ENCODE measurements around the gene SFTA2. TPM values are rescaled to one million over a fixed set of nuclear protein-coding genes. Genes with fewer than 3 reads are reported as not detected.

The SFTA2 gene
- total RNA-seq, 2 experiments from 2014 or later: not detected

DNA sequence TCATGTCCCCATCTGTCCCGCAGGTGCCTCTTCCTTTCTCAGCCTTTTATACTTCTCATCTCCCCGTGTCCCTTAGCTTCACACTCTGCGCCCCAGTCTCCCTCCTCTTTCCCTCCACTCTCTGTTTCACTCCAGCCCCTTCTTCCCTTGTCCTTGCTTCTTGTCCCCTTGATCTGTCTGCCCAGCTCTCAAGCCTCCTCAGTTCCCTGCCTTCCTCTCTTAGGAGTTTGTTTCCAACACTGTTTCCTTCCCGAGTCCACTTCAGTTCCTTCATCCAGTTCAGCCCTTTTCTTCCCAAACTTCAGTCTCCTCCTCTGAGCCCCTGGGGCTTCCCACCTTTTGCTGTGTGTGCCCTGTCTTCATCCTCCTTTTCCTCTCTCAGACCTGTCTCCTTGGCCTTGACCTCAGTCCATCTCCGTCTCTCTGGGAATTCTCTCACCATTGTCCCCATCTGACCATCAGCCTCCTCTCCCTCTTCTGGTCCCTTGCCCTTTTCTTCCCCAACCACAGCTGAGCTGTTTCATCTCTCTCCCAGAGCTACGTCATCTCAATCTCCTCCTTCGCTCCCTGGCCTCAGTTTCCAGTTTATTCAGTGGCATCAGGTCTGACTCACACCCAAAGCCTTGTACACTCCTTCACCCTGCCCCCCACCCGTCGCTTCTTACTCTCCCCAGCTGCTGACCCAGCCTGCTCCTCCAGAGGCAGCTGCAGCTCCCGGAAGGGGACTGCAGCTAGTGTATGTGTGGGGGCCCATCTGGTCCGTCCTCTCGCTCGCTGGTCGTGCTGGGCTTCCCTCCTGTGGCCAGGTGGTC is 50.4 kb downstream of the SFTA2 start:
- DNase-seq (no peak), ATAC-seq (no peak)
- H3K27ac Mint-ChIP-seq: no peak overlapping the region
- H3K9me3 Mint-ChIP-seq (ENCODE audit: insufficient read depth): no peaks in the 10 kb centered on the region
- H3K4me1 Mint-ChIP-seq (ENCODE audit: low read depth): peaks cover 45% of the 10 kb centered on the region
- peaks cover 10% of the 10 kb centered on the region for H3K27me3 Mint-ChIP-seq (ENCODE audit: low read depth)
- ChIA-PET CTCF (interaction anchor here (0.9 to 1.8 kb wide), 10 partner anchors 26 to 198 kb away, joined by 3 to 5 read pairs (median 4); partner anchors contain the start of gene GTF2H4), POLR2A (interaction anchor here (0.7 to 1.0 kb wide), 2 partner anchors 41 to 189 kb away, joined by 3 read pairs; no protein-coding TSS in a partner anchor)
- no peak overlapping the region for H3K4me3 Mint-ChIP-seq
- H3K36me3 Mint-ChIP-seq (ENCODE audit: low read depth): no peaks in the 10 kb centered on the region

Small RNAs within 50 kb of the gene (microRNA-seq; reads per million reads assigned to microRNA genes)
- gene MIR4640: 2.9 reads per million

Other genes starting within 250 kb of the SFTA2 start
- 100 to 1,000 TPM; 286 to 304 TPM for gene PPP1R18, start 245.5 kb downstream of the SFTA2 start, total RNA-seq
- 10 to 100 TPM; 41.7 to 44.6 TPM for gene NRM, start 241.2 kb downstream of the SFTA2 start, total RNA-seq
- 10 to 100 TPM; 48.5 to 52.4 TPM for gene MDC1, start 214.9 kb downstream of the SFTA2 start, total RNA-seq
- 1,000 to 10,000 TPM; 1,638 to 1,703 TPM for gene TUBB, start 211.8 kb downstream of the SFTA2 start, total RNA-seq
- gene FLOT1, start 189.5 kb downstream of the SFTA2 start, total RNA-seq: 100 to 1,000 TPM; 314 to 317 TPM
- 10 to 100 TPM; 76.6 to 82.9 TPM for gene IER3, start 187.6 kb downstream of the SFTA2 start, total RNA-seq
- 1 to 10 TPM; 6.3 to 7.4 TPM for gene DDR1, start 47.7 kb downstream of the SFTA2 start, total RNA-seq
- gene GTF2H4, start 24.0 kb downstream of the SFTA2 start, total RNA-seq: 10 to 100 TPM; 30.0 to 30.1 TPM
- 10 to 100 TPM; 38.4 to 38.8 TPM for gene VARS2, start 17.9 kb downstream of the SFTA2 start, total RNA-seq
- gene MUCL3, start 8.8 kb upstream of the SFTA2 start, total RNA-seq: not detected
- gene MUC21, start 51.5 kb upstream of the SFTA2 start, total RNA-seq: not detected
- not detected for gene MUC22, start 78.3 kb upstream of the SFTA2 start, total RNA-seq
- not detected for gene C6orf15, start 180.4 kb upstream of the SFTA2 start, total RNA-seq
- gene PSORS1C1, start 182.6 kb upstream of the SFTA2 start, total RNA-seq: not detected
- not detected for gene CDSN, start 188.3 kb upstream of the SFTA2 start, total RNA-seq
- not detected for gene PSORS1C2, start 206.9 kb upstream of the SFTA2 start, total RNA-seq
- 10 to 100 TPM; 36.5 to 41.9 TPM for gene CCHCR1, start 225.6 kb upstream of the SFTA2 start, total RNA-seq
- gene TCF19, start 226.4 kb upstream of the SFTA2 start, total RNA-seq: 100 to 1,000 TPM; 122 to 125 TPM
- gene POU5F1, start 238.5 kb upstream of the SFTA2 start, total RNA-seq: not detected

Data from activated CD8-positive, alpha-beta T cell treated with anti-CD3 and anti-CD28 coated beads, Interleukin-2, amount 10 ng/mL, durations not matched to agents 7 days and 5 days (primary cell).